Endothelial cell of umbilical vein (primary cell): ENCODE results near the gene MYADM. TPM values are rescaled to one million over a fixed set of nuclear protein-coding genes. Genes with fewer than 3 reads are reported as not detected.
"Not testable (repeated sequence)": the region's sequence is repeated elsewhere in the genome, so short reads cannot be mapped to it uniquely, and the experiment has no call there.

Experiments used
- BruUV-seq: library from RNA; stranded (reverse); fragments of 400-500 nt; replicated peaks from 2 replicates; lab custom pipeline; 2021; lab: Mats Ljungman, UMichigan
- CTCF ChIA-PET: fragments of 300-600, 350-600 bp; sonication (Branson Sonifier 250); formaldehyde crosslinking; loops from one replicate; lab custom pipeline; 2021; ENCODE audit warnings: antibody characterized with exemption, inconsistent platforms; lab: Charles Lee
- POLR2A ChIA-PET: fragments of 300-600, 350-600 bp; sonication (Branson Sonifier 250); formaldehyde crosslinking; loops from one replicate; lab custom pipeline; 2021; ENCODE audit warnings: antibody characterized with exemption, inconsistent platforms; lab: Charles Lee
- DNase-seq: peaks from one replicate; pipeline ENCODE4 v3.0.0-alpha.2; 2011; ENCODE audit warnings: low read depth, low spot score
- FAIRE-seq: peaks from 2 replicates; lab custom pipeline; 2011; peaks lifted over from hg19 to GRCh38; lab: Jason Lieb, UNC
- H2AFZ ChIP-seq: 2 replicates; pipeline ENCODE4 v1.6.0; 2012; ENCODE audit warnings: low read depth, low read length, control low read depth, inconsistent platforms
- H3K27ac ChIP-seq: 2 replicates; pipeline ENCODE4 v1.5.1; 2011; ENCODE audit warnings: low read depth, mild to moderate bottlenecking, control low read depth, low read length, moderate library complexity; ENCODE audit not compliant: insufficient read depth
- H3K27me3 ChIP-seq, 2 experiments: 2 replicates each; pipeline versions ENCODE4 v1.6.0 to v1.6.1; 2011; ENCODE audit warnings: low read length in 2 of 2, mixed read lengths in 1 of 2; ENCODE audit not compliant: control insufficient read depth in 2 of 2, insufficient read depth in 2 of 2
- H3K36me3 ChIP-seq, 2 experiments: 2 replicates in 1 of 2; 3 replicates in 1 of 2; pipeline ENCODE4 v1.5.1; 2011; ENCODE audit warnings: low read length in 2 of 2, mild to moderate bottlenecking in 1 of 2, moderate library complexity in 1 of 2; ENCODE audit not compliant: control insufficient read depth in 2 of 2, insufficient read depth in 2 of 2; ENCODE audit errors: extremely low read depth in 1 of 2
- H3K4me1 ChIP-seq: 3 replicates; pipeline ENCODE4 v1.5.1; 2011; ENCODE audit warnings: mild to moderate bottlenecking, low read length; ENCODE audit not compliant: control insufficient read depth, insufficient read depth; ENCODE audit errors: extremely low read depth
- H3K4me2 ChIP-seq: 2 replicates; pipeline ENCODE4 v1.6.1; 2011; ENCODE audit warnings: low read length, control low read depth, mixed read lengths; ENCODE audit not compliant: insufficient read depth
- H3K4me3 ChIP-seq, 3 experiments: fragments of 200-600 bp in 1 of 3; sonication (generic), shearing (Covaris generic) in 1 of 3; replicated peaks in 1 of 3; 2 replicates each; pipeline ENCODE4 v1.5.1; 2011 to 2016; ENCODE audit warnings: control low read depth in 3 of 3, low read length in 3 of 3, mild to moderate bottlenecking in 2 of 3, inconsistent platforms in 1 of 3, low read depth in 1 of 3, moderate library complexity in 1 of 3; ENCODE audit not compliant: insufficient read depth in 1 of 3
- H3K79me2 ChIP-seq: 2 replicates; pipeline ENCODE4 v1.6.0; 2012; ENCODE audit warnings: low read length, inconsistent platforms; ENCODE audit not compliant: control insufficient read depth, insufficient read depth
- H3K9ac ChIP-seq: replicated peaks from 2 replicates; pipeline ENCODE3; 2011; ENCODE audit warnings: low read length, control low read depth; ENCODE audit not compliant: insufficient read depth; ENCODE audit errors: extremely low read depth
- H3K9me1 ChIP-seq: replicated peaks from 3 replicates; pipeline ENCODE4 v1.6.0; 2011; ENCODE audit warnings: mild to moderate bottlenecking, low read length; ENCODE audit not compliant: control insufficient read depth, insufficient read depth; ENCODE audit errors: extremely low read depth
- H3K9me3 ChIP-seq: replicated peaks from 2 replicates; pipeline ENCODE4 v1.5.1; 2012; ENCODE audit warnings: low read length, inconsistent platforms; ENCODE audit not compliant: control insufficient read depth, insufficient read depth
- H4K20me1 ChIP-seq: replicated peaks from 2 replicates; pipeline ENCODE3; 2011; ENCODE audit warnings: mild to moderate bottlenecking, low read length; ENCODE audit not compliant: control insufficient read depth, insufficient read depth; ENCODE audit errors: extremely low read depth
- EZH2 ChIP-seq: IDR thresholded peaks from 2 replicates; pipeline ENCODE4 v1.6.1; 2012; ENCODE audit warnings: borderline replicate concordance, low read depth, mild to moderate bottlenecking, moderate library complexity, low read length, inconsistent platforms; ENCODE audit not compliant: severe bottlenecking
- FOS ChIP-seq: IDR thresholded peaks from 2 replicates; pipeline ENCODE4 v1.6.1; 2011; ENCODE audit warnings: mild to moderate bottlenecking, low read length, moderate library complexity, borderline replicate concordance; ENCODE audit not compliant: insufficient read depth
- GATA2 ChIP-seq: IDR thresholded peaks from 2 replicates; pipeline ENCODE4 v1.7.0; 2011; ENCODE audit warnings: low read depth, mild to moderate bottlenecking, moderate library complexity, mixed read lengths, low read length; ENCODE audit not compliant: insufficient read length, insufficient read depth
- JUN ChIP-seq: IDR thresholded peaks from 2 replicates; pipeline ENCODE4 v1.6.1; 2011; ENCODE audit warnings: borderline replicate concordance, low read depth; ENCODE audit not compliant: insufficient read length, insufficient read depth
- MYC ChIP-seq: IDR thresholded peaks from one replicate; pipeline ENCODE4 v1.6.1; 2011; ENCODE audit warnings: mild to moderate bottlenecking, low read depth, low read length
- POLR2A ChIP-seq: IDR thresholded peaks from 2 replicates; pipeline ENCODE4 v1.6.1; 2012; ENCODE audit warnings: low read depth, mild to moderate bottlenecking, control low read depth, low read length
- POLR2AphosphoS5 ChIP-seq: IDR thresholded peaks from 2 replicates; pipeline ENCODE4 v1.6.1; 2012; ENCODE audit warnings: low read depth, mild to moderate bottlenecking, control low read depth, low read length, moderate library complexity; ENCODE audit not compliant: insufficient read depth
- dilution Hi-C: fragments of 300-500 bp; cut with MboI; formaldehyde crosslinking; loops from one replicate; pipeline ENCODE4 v1.15.0; 2019; ENCODE audit warnings: low sequenced_read_pairs; ENCODE audit not compliant: extremely low pct_ligation_motif_present
- intact Hi-C: fragments of 100-400 bp; cut with micrococcal nuclease; formaldehyde crosslinking; loops from one replicate; pipeline ENCODE4 v1.10.0; 2022
- polyA plus RNA-seq, 4 experiments: library from polyadenylated mRNA; depleted of rRNA in 3 of 4; stranded (reverse) in 3 of 4; unstranded in 1 of 4; fragments of >200 nt; gene quantifications; 2 replicates each; pipeline versions ENCODE4 v1.2.1 to v1.2.3, GENCODE V29; 2011 to 2012; ENCODE audit warnings: missing spikeins in 1 of 4
- total RNA-seq: library from RNA; stranded (reverse); gene quantifications from 2 replicates; pipeline ENCODE4 v1.2.3, GENCODE V29; 2021
- TF ChIP-seq, protein P1 (sequence below), 2 donors: IDR thresholded peaks; 1 replicate in 1 of 2; 2 replicates in 1 of 2; pipeline ENCODE4 v1.5.1; 2011; ENCODE audit warnings: low read length in 2 of 2, mild to moderate bottlenecking in 2 of 2, moderate library complexity in 2 of 2, control low read depth in 1 of 2, inconsistent platforms in 1 of 2, low read depth in 1 of 2; ENCODE audit not compliant: insufficient read depth in 1 of 2; ENCODE audit errors: extremely low read depth in 1 of 2
- TF ChIP-seq, protein P2 (sequence below): IDR thresholded peaks from 2 replicates; pipeline ENCODE4 v1.6.1; 2011; ENCODE audit not compliant: insufficient read depth, insufficient read length

The MYADM gene
- total and polyA plus RNA-seq, 2 donors (not counting 3 experiments of a cell fraction or from before 2014, with no cell fraction given): 100 to 133 TPM

DNA sequence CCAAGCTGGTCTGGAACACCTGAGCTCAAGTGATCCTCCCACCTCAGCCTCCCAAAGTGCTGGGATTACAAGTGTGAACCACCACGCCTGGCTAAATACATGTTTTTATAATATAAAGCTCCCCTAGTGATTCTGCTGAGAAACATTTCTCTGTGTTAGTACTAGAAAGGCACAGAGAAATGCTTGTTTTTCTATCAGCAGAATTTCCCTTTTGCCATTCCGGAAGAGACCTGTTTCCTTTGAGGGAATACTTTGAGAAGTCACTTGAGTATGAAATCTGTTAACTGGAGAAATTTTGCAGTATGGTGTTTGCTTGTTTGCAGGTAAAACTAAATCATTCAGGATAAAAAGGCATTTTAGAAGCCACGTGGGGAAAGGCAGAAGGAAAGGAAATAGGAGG, 39.2 kb upstream of the MYADM start:
- H3K4me2 ChIP-seq: peak overlapping the region; percentile 35
- H3K4me1 ChIP-seq: peaks cover 5% of the 10 kb centered on the region
- FAIRE-seq: peak; percentile 76
- H3K9me1 ChIP-seq: no peaks in the 10 kb centered on the region
- no peak overlapping the region for H3K4me3 ChIP-seq
- ChIA-PET POLR2A (no interaction called here), CTCF (interaction anchor here (1.0 to 3.4 kb wide), 2 partner anchors 19 to 201 kb away, joined by 4 to 14 read pairs; no protein-coding TSS in a partner anchor)
- no peaks in the 10 kb centered on the region for H4K20me1 ChIP-seq
- no peaks in the 10 kb centered on the region for H3K79me2 ChIP-seq
- no peaks in the 10 kb centered on the region for H3K36me3 ChIP-seq
- dilution Hi-C loops (no loop called here), intact Hi-C loops (no loop called here)
- H2AFZ ChIP-seq: no peak overlapping the region
- H3K27me3 ChIP-seq: no peaks in the 10 kb centered on the region
- no TSS peak for BruUV-seq
- H3K9ac ChIP-seq: no peak overlapping the region
- DNase-seq: peak; percentile 47
- no peaks in the 10 kb centered on the region for H3K9me3 ChIP-seq
- H3K27ac ChIP-seq: no peak overlapping the region
- TF ChIP-seq, protein P1, sequence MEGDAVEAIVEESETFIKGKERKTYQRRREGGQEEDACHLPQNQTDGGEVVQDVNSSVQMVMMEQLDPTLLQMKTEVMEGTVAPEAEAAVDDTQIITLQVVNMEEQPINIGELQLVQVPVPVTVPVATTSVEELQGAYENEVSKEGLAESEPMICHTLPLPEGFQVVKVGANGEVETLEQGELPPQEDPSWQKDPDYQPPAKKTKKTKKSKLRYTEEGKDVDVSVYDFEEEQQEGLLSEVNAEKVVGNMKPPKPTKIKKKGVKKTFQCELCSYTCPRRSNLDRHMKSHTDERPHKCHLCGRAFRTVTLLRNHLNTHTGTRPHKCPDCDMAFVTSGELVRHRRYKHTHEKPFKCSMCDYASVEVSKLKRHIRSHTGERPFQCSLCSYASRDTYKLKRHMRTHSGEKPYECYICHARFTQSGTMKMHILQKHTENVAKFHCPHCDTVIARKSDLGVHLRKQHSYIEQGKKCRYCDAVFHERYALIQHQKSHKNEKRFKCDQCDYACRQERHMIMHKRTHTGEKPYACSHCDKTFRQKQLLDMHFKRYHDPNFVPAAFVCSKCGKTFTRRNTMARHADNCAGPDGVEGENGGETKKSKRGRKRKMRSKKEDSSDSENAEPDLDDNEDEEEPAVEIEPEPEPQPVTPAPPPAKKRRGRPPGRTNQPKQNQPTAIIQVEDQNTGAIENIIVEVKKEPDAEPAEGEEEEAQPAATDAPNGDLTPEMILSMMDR (IDR thresholded peaks at IDR 0.05; ENCODE audit: extremely low read depth in 1 of 2, insufficient read depth in 1 of 2, low read depth in 1 of 2, low read length in 2 of 2): no peak
- TF ChIP-seq EZH2 (no peak), FOS (no peak), MYC (no peak), POLR2A (no peak), GATA2 (no peak), POLR2AphosphoS5 (no peak), JUN (no peak)
- TF ChIP-seq, protein P2, sequence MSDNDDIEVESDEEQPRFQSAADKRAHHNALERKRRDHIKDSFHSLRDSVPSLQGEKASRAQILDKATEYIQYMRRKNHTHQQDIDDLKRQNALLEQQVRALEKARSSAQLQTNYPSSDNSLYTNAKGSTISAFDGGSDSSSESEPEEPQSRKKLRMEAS: no peak

DNA sequence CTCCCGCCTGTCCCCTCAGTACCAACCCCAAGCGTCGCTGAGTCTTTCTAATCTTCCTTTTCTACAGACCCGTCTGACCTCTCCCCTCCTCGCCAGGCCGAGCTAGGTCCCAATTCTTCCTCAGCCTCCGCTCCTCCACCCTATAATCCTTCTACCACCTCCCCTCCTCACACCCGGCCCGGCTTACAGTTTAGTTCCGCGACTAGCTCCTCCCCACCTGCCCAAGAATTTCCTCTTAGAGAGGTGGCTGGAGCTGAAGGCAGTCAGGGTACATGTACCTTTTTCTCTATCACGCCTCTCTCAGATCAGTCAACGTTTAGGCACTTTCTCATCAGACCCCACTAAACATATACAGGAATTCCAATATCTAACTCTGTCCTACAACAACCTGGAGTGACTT, 34.8 kb upstream of the MYADM start:
- dilution Hi-C loops, BruUV-seq, FAIRE-seq, H3K9ac ChIP-seq, H3K36me3 ChIP-seq, H4K20me1 ChIP-seq, H3K27me3 ChIP-seq, H3K4me2 ChIP-seq, H3K4me1 ChIP-seq, H3K4me3 ChIP-seq, POLR2A ChIA-PET, intact Hi-C loops, H3K9me3 ChIP-seq, H3K79me2 ChIP-seq, DNase-seq, H3K27ac ChIP-seq, H2AFZ ChIP-seq, H3K9me1 ChIP-seq: not testable (repeated sequence)
- CTCF ChIA-PET: interaction anchor here (1.1 kb wide), 1 partner anchor 197 kb away, joined by 4 read pairs; no protein-coding TSS in a partner anchor

DNA sequence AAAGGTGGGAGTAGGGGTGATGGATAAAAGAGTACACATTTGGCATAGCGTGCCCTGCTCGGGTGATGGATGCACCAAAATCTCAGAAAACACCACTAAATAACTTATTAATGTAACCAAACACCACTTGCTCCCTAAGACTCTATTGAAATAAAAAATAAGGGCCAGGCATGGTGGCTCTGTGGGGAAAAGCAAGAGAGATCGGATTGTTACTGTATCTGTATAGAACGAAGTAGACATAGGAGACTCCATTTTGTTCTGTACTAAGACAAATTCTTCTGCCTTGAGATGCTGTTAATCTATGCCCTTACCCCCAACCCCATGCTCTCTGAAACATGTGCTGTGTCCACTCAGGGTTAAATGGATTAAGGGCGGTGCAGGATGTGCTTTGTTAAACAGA, 29.2 kb upstream of the MYADM start:
- POLR2A ChIA-PET, dilution Hi-C loops, H3K36me3 ChIP-seq, CTCF ChIA-PET, H3K27me3 ChIP-seq, H3K9me3 ChIP-seq, H3K4me2 ChIP-seq, H4K20me1 ChIP-seq, FAIRE-seq, DNase-seq, H3K27ac ChIP-seq, BruUV-seq, H2AFZ ChIP-seq, intact Hi-C loops, H3K79me2 ChIP-seq, H3K9ac ChIP-seq, H3K4me3 ChIP-seq, H3K9me1 ChIP-seq: not testable (repeated sequence)
- H3K4me1 ChIP-seq: peaks cover 19% of the 10 kb centered on the region
